Measurements from ENCODE around the gene RAPGEF4. TPM values are rescaled to one million over a fixed set of nuclear protein-coding genes. Genes with fewer than 3 reads are reported as not detected.

RAPGEF4 gene
- total RNA-seq, 4 donors from 2014 or later, result 2.8 to 73.4 (median 6.9) TPM

DNA sequence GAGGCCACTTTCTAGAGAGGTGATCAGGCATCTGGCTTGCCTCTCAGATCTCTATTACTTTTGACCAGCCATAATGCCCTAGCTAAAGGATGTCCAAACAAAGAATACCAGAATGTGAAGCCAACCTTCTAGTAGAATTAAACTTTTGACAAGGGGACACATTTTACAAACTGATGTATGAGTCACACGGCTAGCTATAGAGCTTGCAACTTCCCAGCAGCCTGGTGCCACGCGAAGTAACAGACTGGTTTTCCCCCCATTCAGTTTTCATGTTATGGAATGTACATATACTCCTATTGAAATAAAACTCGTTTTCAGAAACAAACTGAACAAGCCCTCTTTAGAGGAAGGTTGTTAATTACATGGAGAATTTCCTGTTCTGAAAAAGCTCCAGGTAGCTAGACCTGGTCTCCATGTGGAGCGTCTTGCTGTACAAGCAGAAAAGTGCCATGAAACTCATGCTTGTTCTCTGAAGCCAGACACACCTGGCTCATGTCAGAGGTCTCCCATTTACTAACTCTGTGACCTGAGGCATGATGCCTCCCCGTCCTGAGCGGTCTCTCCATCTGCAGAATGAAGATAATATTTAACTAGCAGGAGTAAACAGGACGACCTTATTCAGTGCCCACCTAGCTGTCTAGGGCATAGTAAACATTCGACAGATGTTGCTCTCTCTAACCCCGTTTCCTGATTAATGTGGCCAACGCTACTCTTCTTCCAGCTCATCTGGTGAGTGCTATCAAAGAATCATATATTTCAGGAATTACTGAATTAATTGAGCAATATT lies 258.5 kb downstream of the RAPGEF4 start:
- TF ChIP-seq CTCF (IDR thresholded peaks at IDR 0.05), result no peak
- no peak for TF ChIP-seq POLR2A (IDR thresholded peaks at IDR 0.05)
- Histone ChIP-seq H3K27me3 (no peaks in the 10 kb centered on the region), H3K27ac (no peak overlapping the region), H3K4me1 (no peaks in the 10 kb centered on the region), H3K9me3 (no peaks in the 10 kb centered on the region), H3K4me3 (no peak overlapping the region), H3K36me3 (no peaks in the 10 kb centered on the region)
- no peak for DNase-seq

DNA sequence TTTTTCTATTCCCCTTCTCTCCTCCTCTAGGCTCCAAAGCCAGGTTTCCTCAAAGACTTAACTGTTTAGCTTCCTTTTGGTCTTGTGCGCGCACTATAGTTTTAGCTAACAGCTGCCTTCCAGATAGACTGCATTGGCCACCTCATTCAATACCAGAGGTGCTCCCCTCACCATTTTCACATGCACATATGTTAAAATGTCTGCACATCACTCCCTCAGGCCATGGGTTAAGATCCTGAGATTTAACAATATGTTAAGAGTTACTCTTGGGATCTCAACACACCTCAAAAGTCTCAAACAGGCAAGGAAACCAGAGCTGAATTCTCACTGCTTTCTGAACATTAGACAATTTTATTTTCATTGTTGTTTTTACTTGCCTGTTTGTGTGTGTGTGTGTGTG lies 259.2 kb downstream of the RAPGEF4 start:
- H3K27me3 ChIP-seq, result no peaks in the 10 kb centered on the region
- no peak overlapping the region for H3K27ac ChIP-seq
- no peak for TF ChIP-seq POLR2A (IDR thresholded peaks at IDR 0.05)
- no peak for TF ChIP-seq CTCF (IDR thresholded peaks at IDR 0.05)

GRCh38 chr2:172995323-172996244 lies 259.9 kb downstream of the RAPGEF4 start:
- peak overlapping the region in 1 of 4 donors; percentile 2 for H3K27ac ChIP-seq
- H3K4me1 ChIP-seq, result no peaks in the 10 kb centered on the region
- no peaks in the 10 kb centered on the region for H3K27me3 ChIP-seq
- TF ChIP-seq POLR2A (IDR thresholded peaks at IDR 0.05) (no peak), CTCF (IDR thresholded peaks at IDR 0.05) (no peak)
- H3K36me3 ChIP-seq, result no peaks in the 10 kb centered on the region
- H3K4me3 ChIP-seq, result no peak overlapping the region
- DNase-seq, result no peak
- H3K9me3 ChIP-seq, result no peaks in the 10 kb centered on the region

More for the DNA sequence above, 259.2 kb downstream of the RAPGEF4 start:
- H3K36me3 ChIP-seq, result no peaks in the 10 kb centered on the region
- no peak for DNase-seq
- no peaks in the 10 kb centered on the region for H3K4me1 ChIP-seq
- H3K9me3 ChIP-seq, result no peaks in the 10 kb centered on the region
- no peak overlapping the region for H3K4me3 ChIP-seq

DNA sequence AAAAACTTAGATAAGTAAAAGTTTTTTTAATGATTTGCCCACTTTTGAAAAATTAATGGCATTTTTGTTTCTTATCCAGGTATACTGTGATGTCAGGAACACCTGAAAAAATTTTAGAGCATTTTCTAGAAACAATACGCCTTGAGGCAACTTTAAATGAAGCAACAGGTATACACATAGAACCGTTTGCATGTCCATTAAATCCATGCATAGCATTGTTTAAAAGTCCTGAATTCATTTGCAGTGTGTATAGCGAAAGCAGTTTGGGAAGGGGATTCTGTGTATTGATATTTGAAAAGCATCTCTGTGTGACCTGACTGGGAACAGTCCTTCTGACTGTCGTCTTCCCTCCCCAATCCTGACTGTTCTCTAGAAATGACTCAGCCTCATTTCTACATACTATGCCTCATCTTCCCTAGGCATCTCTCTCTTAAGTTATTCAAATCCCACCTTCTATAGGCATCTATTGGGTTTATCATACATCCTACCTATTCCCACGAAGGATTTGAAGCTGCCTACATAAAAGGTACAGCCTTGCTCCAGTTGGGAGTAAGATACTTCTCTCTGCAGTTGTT lies 260.8 kb downstream of the RAPGEF4 start:
- Histone ChIP-seq H3K36me3 (no peaks in the 10 kb centered on the region), H3K9me3 (no peaks in the 10 kb centered on the region), H3K27ac (no peak overlapping the region), H3K4me1 (no peaks in the 10 kb centered on the region), H3K27me3 (no peaks in the 10 kb centered on the region), H3K4me3 (no peak overlapping the region)
- no peak for DNase-seq
- TF ChIP-seq POLR2A (IDR thresholded peaks at IDR 0.05), result no peak
- TF ChIP-seq CTCF (IDR thresholded peaks at IDR 0.05), result no peak

- no peak overlapping the region for H3K27ac ChIP-seq
- H3K4me3 ChIP-seq, result no peak overlapping the region
- no peak for DNase-seq
- H3K4me1 ChIP-seq, result no peaks in the 10 kb centered on the region
- no peak for TF ChIP-seq CTCF (IDR thresholded peaks at IDR 0.05)
- no peaks in the 10 kb centered on the region for H3K36me3 ChIP-seq
- no peaks in the 10 kb centered on the region for H3K9me3 ChIP-seq
- no peaks in the 10 kb centered on the region for H3K27me3 ChIP-seq
Measured at GRCh38 chr2:172997031-172997430, 261.4 kb downstream of the RAPGEF4 start.

Measured in Peyer's patch (tissue), 4 donors.